A549 (cell line): ENCODE data around the gene NFATC4.

ENCODE experiments used
- HOXA7 ChIP-seq: fragments of 250-450 bp; sonication (Bioruptor Pico); IDR thresholded peaks from 2 replicates; pipeline ENCODE4 v1.5.0; 2020; ENCODE audit warnings: mild to moderate bottlenecking, moderate library complexity
- JUN ChIP-seq, 2 experiments: fragments of >200 bp; sonication (Bioruptor Twin); formaldehyde crosslinking; IDR thresholded peaks; 2 replicates in 1 of 2; 3 replicates in 1 of 2; pipeline ENCODE4 v1.6.1; 2016 to 2017
- NR3C1 ChIP-seq: fragments of >200 bp; sonication (Bioruptor Twin); formaldehyde crosslinking; IDR thresholded peaks from 3 replicates; pipeline ENCODE4 v1.6.1; 2017
- PHF8 ChIP-seq: fragments of 200-600 bp; sonication (generic); IDR thresholded peaks from 2 replicates; pipeline ENCODE4 v1.6.1; 2016; ENCODE audit warnings: low read depth, mild to moderate bottlenecking, antibody characterized with exemption, moderate library complexity, borderline replicate concordance
- POLR2AphosphoS2 ChIP-seq: conservative IDR thresholded peaks from 2 replicates; pipeline ENCODE4 v1.6.1; 2012; ENCODE audit warnings: low read length, improper control_type of control experiment, inconsistent platforms
- RCOR1 ChIP-seq: fragments of 150-350 bp; IDR thresholded peaks from 2 replicates; pipeline ENCODE4 v1.6.1; 2014; ENCODE audit warnings: antibody characterized with exemption, low read length, low read depth
- RFX5 ChIP-seq: fragments of 450-650 bp; IDR thresholded peaks from 2 replicates; pipeline ENCODE4 v1.7.1; 2014; ENCODE audit warnings: antibody characterized with exemption, mild to moderate bottlenecking, moderate library complexity
- RNF2 ChIP-seq: fragments of 200-600 bp; sonication (generic); IDR thresholded peaks from 2 replicates; pipeline ENCODE4 v1.6.1; 2016; ENCODE audit warnings: low read depth, mild to moderate bottlenecking, antibody characterized with exemption, moderate library complexity, borderline replicate concordance
- ZC3H11A ChIP-seq: fragments of 450-650 bp; IDR thresholded peaks from 2 replicates; pipeline ENCODE4 v1.6.1; 2014; ENCODE audit warnings: antibody characterized with exemption, mild to moderate bottlenecking
- TF ChIP-seq, protein P1 (sequence below): fragments of >200 bp; sonication (Bioruptor Twin); formaldehyde crosslinking; IDR thresholded peaks from 3 replicates; pipeline ENCODE4 v1.5.1; 2016
- TF ChIP-seq, protein P2 (sequence below): IDR thresholded peaks from 2 replicates; pipeline ENCODE4 v1.6.1; 2012

DNA sequence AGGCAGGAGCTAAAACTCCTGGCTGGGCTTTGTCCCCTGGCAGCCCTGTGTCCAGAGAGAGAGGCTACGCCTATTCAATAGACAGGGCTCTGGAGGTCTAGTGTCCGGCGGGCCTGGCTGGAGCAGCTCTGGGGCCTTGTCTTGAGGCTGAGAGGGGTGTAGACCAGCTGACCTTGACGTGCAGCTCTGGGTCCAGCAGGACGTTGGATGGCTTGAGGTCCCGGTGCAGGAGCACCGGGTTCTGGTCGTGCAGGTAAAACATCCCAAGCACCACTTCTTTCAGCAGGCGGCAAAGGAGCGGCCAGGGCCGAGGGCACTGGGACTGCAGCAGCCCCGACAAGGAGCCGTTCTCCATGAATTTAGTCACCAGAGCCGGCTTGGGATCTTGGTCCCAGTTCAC is 29.1 kb upstream of the NFATC4 start:
- TF ChIP-seq, protein P1, sequence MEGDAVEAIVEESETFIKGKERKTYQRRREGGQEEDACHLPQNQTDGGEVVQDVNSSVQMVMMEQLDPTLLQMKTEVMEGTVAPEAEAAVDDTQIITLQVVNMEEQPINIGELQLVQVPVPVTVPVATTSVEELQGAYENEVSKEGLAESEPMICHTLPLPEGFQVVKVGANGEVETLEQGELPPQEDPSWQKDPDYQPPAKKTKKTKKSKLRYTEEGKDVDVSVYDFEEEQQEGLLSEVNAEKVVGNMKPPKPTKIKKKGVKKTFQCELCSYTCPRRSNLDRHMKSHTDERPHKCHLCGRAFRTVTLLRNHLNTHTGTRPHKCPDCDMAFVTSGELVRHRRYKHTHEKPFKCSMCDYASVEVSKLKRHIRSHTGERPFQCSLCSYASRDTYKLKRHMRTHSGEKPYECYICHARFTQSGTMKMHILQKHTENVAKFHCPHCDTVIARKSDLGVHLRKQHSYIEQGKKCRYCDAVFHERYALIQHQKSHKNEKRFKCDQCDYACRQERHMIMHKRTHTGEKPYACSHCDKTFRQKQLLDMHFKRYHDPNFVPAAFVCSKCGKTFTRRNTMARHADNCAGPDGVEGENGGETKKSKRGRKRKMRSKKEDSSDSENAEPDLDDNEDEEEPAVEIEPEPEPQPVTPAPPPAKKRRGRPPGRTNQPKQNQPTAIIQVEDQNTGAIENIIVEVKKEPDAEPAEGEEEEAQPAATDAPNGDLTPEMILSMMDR = no peak
- no peak for TF ChIP-seq JUN (IDR thresholded peaks at IDR 0.05)
- TF ChIP-seq POLR2AphosphoS2 = no peak
- TF ChIP-seq ZC3H11A = no peak
- no peak for TF ChIP-seq RNF2
- no peak for TF ChIP-seq RCOR1
- no peak for TF ChIP-seq PHF8
- no peak for TF ChIP-seq HOXA7 (CRISPR knock-in tag)
- TF ChIP-seq NR3C1 = no peak
- TF ChIP-seq RFX5 = no peak
- TF ChIP-seq, protein P2, sequence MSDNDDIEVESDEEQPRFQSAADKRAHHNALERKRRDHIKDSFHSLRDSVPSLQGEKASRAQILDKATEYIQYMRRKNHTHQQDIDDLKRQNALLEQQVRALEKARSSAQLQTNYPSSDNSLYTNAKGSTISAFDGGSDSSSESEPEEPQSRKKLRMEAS = no peak
